Measurements from ENCODE around the gene NT5DC2. TPM values are rescaled to one million over a fixed set of nuclear protein-coding genes. Genes with fewer than 3 reads are reported as not detected.

The NT5DC2 gene
- total and polyA plus RNA-seq, 2 experiments from 2014 or later: 49.9 to 111 TPM

DNA sequence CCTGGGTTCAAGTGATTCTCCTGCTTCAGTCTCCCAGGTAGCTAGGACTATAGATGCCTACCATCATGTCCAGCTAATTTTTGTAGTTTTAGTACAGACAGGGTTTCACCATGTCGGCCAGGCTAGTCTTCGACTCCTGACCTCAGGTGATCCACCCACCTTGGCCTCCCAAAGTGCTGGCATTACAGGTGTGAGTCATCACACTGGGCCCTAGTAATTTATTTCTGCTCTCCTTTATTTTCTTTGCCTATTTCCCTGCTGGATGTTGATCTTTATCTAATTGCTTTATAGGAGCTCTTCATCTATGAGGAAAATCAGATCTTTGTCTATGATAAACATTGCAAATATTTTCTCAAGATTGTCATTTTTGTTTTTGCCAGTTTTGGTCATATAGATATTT lies 34.4 kb upstream of the NT5DC2 start:
- no peak overlapping the region for H3K4me2 ChIP-seq (ENCODE audit: unreplicated experiment)
- peaks cover 16% of the 10 kb centered on the region for H3K36me3 ChIP-seq (ENCODE audit: low read depth)
- H3K9me3 ChIP-seq (ENCODE audit: low read depth): no peaks in the 10 kb centered on the region
- H3K9ac ChIP-seq: no peak overlapping the region
- 97 to 100% methylated on average over 2 of the region's 2 CpGs for WGBS, 2 experiments (ENCODE audit: low coverage in 1 of 2, low lambda C conversion rate in 2 of 2, missing lambda C conversion rate in 2 of 2)
- in situ Hi-C loops (cut with MboI): no loop called here
- TF ChIP-seq EZH2 (IDR thresholded peaks at IDR 0.05; ENCODE audit: insufficient read depth, poor library complexity, severe bottlenecking) (no peak), EZH2phosphoT487 (IDR thresholded peaks at IDR 0.05; ENCODE audit: insufficient read depth, low read depth) (no peak)
- DNase-seq: no peak
- no peaks in the 10 kb centered on the region for H3K27me3 ChIP-seq (replicated peaks; ENCODE audit: insufficient read depth)
- H3K9me2 ChIP-seq (ENCODE audit: insufficient read depth): no peaks in the 10 kb centered on the region
- peaks cover 7% of the 10 kb centered on the region for H3K79me2 ChIP-seq (ENCODE audit: insufficient read depth)
- H3K27ac ChIP-seq: no peak overlapping the region
- 0 out of 2 replicates have a peak, but pooled peaks cover 19% of the 10 kb centered on the region for H3F3A ChIP-seq (ENCODE audit: insufficient read depth)
- no peaks in the 10 kb centered on the region for H4K20me1 ChIP-seq (ENCODE audit: insufficient read depth)
- peaks cover 13% of the 10 kb centered on the region for H3K4me1 ChIP-seq (ENCODE audit: insufficient read depth)
- H3K4me3 ChIP-seq: no peak overlapping the region
- no peak overlapping the region for H2AFZ ChIP-seq

DNA sequence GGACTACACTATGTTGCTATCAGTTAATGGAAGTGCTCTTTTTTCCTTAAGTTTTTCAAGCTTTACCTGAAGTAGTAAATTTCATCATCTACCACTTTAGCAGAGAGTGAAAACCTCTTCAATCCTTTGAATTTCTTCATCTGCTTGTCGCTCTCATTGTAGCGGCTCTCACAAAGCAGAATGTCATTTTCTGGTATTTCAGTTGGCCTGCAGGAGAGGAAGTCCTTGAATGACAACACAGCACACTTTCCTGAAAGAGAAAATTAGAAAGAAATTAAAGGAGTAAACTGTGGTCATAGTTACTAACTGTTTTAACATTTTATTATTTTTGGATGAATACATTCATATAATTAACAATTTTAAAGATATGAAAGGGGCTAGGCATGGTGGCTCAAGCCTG lies 30.3 kb upstream of the NT5DC2 start:
- Histone ChIP-seq H3K9me3 (ENCODE audit: low read depth) (no peaks in the 10 kb centered on the region), H3K4me3 (no peak overlapping the region), H3K79me2 (ENCODE audit: insufficient read depth) (peaks cover 7% of the 10 kb centered on the region), H4K20me1 (ENCODE audit: insufficient read depth) (no peaks in the 10 kb centered on the region), H3K27ac (no peak overlapping the region), H3F3A (ENCODE audit: insufficient read depth) (no peaks in the 10 kb centered on the region), H2AFZ (no peak overlapping the region), H3K27me3 (replicated peaks; ENCODE audit: insufficient read depth) (no peaks in the 10 kb centered on the region), H3K4me1 (ENCODE audit: insufficient read depth) (peaks cover 11% of the 10 kb centered on the region), H3K36me3 (ENCODE audit: low read depth) (peaks cover 35% of the 10 kb centered on the region), H3K4me2 (ENCODE audit: unreplicated experiment) (no peak overlapping the region), H3K9ac (no peak overlapping the region), H3K9me2 (ENCODE audit: insufficient read depth) (no peaks in the 10 kb centered on the region)
- WGBS, 2 experiments (ENCODE audit: low coverage in 1 of 2, low lambda C conversion rate in 2 of 2, missing lambda C conversion rate in 2 of 2): 99 to 100% methylated on average over 2 of the region's 2 CpGs
- DNase-seq: no peak
- TF ChIP-seq EZH2phosphoT487 (IDR thresholded peaks at IDR 0.05; ENCODE audit: insufficient read depth, low read depth) (no peak), EZH2 (IDR thresholded peaks at IDR 0.05; ENCODE audit: insufficient read depth, poor library complexity, severe bottlenecking) (no peak)
- in situ Hi-C loops (cut with MboI): no loop called here

DNA sequence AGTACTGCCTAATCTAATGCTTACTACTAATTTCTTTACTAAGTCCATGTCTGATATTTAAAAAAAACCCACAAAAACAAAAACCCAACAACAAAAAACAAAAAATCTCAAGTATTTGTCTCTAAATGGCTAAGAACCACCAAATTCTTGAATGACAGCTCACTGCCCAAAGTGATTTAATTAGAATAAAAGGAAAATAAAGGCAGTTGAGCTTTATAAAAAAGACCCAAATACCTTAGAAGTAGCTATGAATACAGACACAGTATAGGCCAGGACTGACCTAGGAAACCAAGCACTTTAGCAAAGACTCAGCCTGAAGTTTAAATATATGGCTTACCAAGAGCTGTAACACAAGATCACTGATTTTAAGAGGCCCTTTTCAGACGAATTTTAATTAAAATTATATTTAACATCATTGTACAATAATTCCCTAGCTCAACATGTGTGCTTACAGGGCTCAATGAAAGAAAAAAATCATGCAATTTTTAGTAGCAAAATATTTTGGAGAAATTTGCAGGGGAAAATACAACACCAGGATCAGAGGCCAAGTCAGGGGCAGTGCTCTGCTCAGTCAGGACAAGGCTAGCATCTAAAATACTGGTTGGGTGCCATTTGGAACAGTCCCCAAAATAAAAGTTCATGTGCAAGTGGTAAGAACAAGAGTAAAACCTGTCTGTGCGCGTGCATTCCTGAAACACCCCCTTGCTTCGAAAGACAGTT lies 27.5 kb upstream of the NT5DC2 start:
- no peak overlapping the region for H3K4me3 ChIP-seq
- WGBS, 2 experiments (ENCODE audit: low coverage in 1 of 2, low lambda C conversion rate in 2 of 2, missing lambda C conversion rate in 2 of 2): 72 to 76% methylated on average over 4 of the region's 4 CpGs
- in situ Hi-C loops (cut with MboI): no loop called here

DNA sequence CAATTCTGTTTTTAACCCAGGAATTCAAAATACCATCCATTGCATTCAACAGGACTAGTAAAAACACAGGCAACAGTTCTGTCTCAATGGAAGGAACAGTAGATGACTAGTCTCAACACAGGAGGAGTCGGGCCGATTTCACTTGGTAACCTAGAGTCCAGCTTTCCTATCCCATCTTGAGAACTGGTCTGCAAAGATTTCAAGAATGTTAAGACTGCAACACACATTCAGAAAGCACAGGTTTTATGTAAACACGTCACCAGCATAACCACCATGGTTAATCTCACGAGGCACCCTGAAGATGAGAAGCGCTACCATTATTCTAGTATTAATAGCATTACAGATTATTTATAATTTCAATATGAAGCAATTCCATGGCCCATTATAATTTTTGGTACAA lies 24.8 kb upstream of the NT5DC2 start:
- peaks cover 41% of the 10 kb centered on the region for H3K36me3 ChIP-seq (ENCODE audit: low read depth)

More for the DNA sequence above, 27.5 kb upstream of the NT5DC2 start:
- no peaks in the 10 kb centered on the region for H3K9me2 ChIP-seq (ENCODE audit: insufficient read depth)
- H3K27me3 ChIP-seq (replicated peaks; ENCODE audit: insufficient read depth): no peaks in the 10 kb centered on the region
- no peak overlapping the region for H2AFZ ChIP-seq
- H3K36me3 ChIP-seq (ENCODE audit: low read depth): peaks cover 38% of the 10 kb centered on the region
- H3F3A ChIP-seq (ENCODE audit: insufficient read depth): peaks cover 13% of the 10 kb centered on the region
- H3K79me2 ChIP-seq (ENCODE audit: insufficient read depth): peaks cover 8% of the 10 kb centered on the region
- no peak overlapping the region for H3K9ac ChIP-seq
- TF ChIP-seq EZH2 (IDR thresholded peaks at IDR 0.05; ENCODE audit: insufficient read depth, poor library complexity, severe bottlenecking): no peak
- no peak for TF ChIP-seq EZH2phosphoT487 (IDR thresholded peaks at IDR 0.05; ENCODE audit: insufficient read depth, low read depth)
- peaks cover 14% of the 10 kb centered on the region for H3K4me1 ChIP-seq (ENCODE audit: insufficient read depth)
- no peak overlapping the region for H3K27ac ChIP-seq
- peak; percentile 22 for DNase-seq
- H4K20me1 ChIP-seq (ENCODE audit: insufficient read depth): no peaks in the 10 kb centered on the region
- H3K9me3 ChIP-seq (ENCODE audit: low read depth): no peaks in the 10 kb centered on the region
- H3K4me2 ChIP-seq (ENCODE audit: unreplicated experiment): peak overlapping the region; percentile 38

More for the DNA sequence above, 24.8 kb upstream of the NT5DC2 start:
- no peak overlapping the region for H3K9ac ChIP-seq
- no peaks in the 10 kb centered on the region for H3K27me3 ChIP-seq (replicated peaks; ENCODE audit: insufficient read depth)
- peaks cover 5% of the 10 kb centered on the region; the same call in 1 of the 2 replicates for H3K79me2 ChIP-seq (ENCODE audit: insufficient read depth)
- H3K4me3 ChIP-seq: no peak overlapping the region
- no peak for DNase-seq
- no peaks in the 10 kb centered on the region for H3K9me3 ChIP-seq (ENCODE audit: low read depth)
- peaks cover 21% of the 10 kb centered on the region for H3F3A ChIP-seq (ENCODE audit: insufficient read depth)
- no peak overlapping the region for H2AFZ ChIP-seq
- 98 to 100% methylated on average over 5 of the region's 5 CpGs for WGBS, 2 experiments (ENCODE audit: low coverage in 1 of 2, low lambda C conversion rate in 2 of 2, missing lambda C conversion rate in 2 of 2)
- no peaks in the 10 kb centered on the region for H3K9me2 ChIP-seq (ENCODE audit: insufficient read depth)
- H3K27ac ChIP-seq: no peak overlapping the region
- in situ Hi-C loops (cut with MboI): no loop called here
- TF ChIP-seq EZH2phosphoT487 (IDR thresholded peaks at IDR 0.05; ENCODE audit: insufficient read depth, low read depth) (no peak), EZH2 (IDR thresholded peaks at IDR 0.05; ENCODE audit: insufficient read depth, poor library complexity, severe bottlenecking) (no peak)
- H3K4me1 ChIP-seq (ENCODE audit: insufficient read depth): peaks cover 31% of the 10 kb centered on the region
- H3K4me2 ChIP-seq (ENCODE audit: unreplicated experiment): no peak overlapping the region
- H4K20me1 ChIP-seq (ENCODE audit: insufficient read depth): no peaks in the 10 kb centered on the region
